HepG2 (cell line): ENCODE measurements around the gene SKI. TPM values are rescaled to one million over a fixed set of nuclear protein-coding genes. Genes with fewer than 3 reads are reported as not detected.

Experiments
- ATAC-seq: fragments of 200-7000 bp; cut with Tn5 transposase; 3 replicates; pipeline ENCODE4 v1.9.1; 2020; ENCODE audit warnings: mild to moderate bottlenecking, moderate library complexity
- BruUV-seq: library from RNA; stranded (reverse); fragments of 400-500 nt; replicated peaks from 2 replicates; lab custom pipeline; 2021; lab: Mats Ljungman, UMichigan
- CTCF ChIA-PET: fragments of 300-600 bp; formaldehyde crosslinking; extraction: SDS; loops from one replicate; lab custom pipeline; 2021; ENCODE audit warnings: low total read pairs, inconsistent platforms, low intra/inter-chr PET ratio; lab: Yijun Ruan, JAX
- POLR2A ChIA-PET: fragments of 350-600 bp; sonication (Branson Sonifier 250); formaldehyde crosslinking; loops from one replicate; lab custom pipeline; 2020; ENCODE audit warnings: antibody characterized with exemption, inconsistent platforms; lab: Yijun Ruan, JAX
- DNase-seq: peaks from one replicate; pipeline ENCODE4 v3.0.0-alpha.2; 2015; ENCODE audit warnings: low spot score
- FAIRE-seq: peaks from 3 replicates; lab custom pipeline; 2011; peaks lifted over from hg19 to GRCh38; lab: Jason Lieb, UNC
- H2AFZ ChIP-seq: one replicate; pipeline ENCODE4 v1.6.1; 2011; ENCODE audit warnings: low read length, inconsistent platforms
- H3K27ac ChIP-seq: fragments of 300-600 bp; 3 replicates; pipeline ENCODE4 v1.8.0; 2011; ENCODE audit warnings: mixed run types, mild to moderate bottlenecking, mixed read lengths, low read length, inconsistent platforms; ENCODE audit not compliant: insufficient read depth; ENCODE audit errors: extremely low read length
- H3K27me3 ChIP-seq, 2 experiments: fragments of 200-600 bp in 1 of 2; 2 replicates in 1 of 2; 3 replicates in 1 of 2; pipeline versions ENCODE4 v1.6.0 to v1.8.0; 2011; ENCODE audit warnings: low read length in 2 of 2, mild to moderate bottlenecking in 2 of 2, moderate library complexity in 2 of 2, inconsistent platforms in 1 of 2; ENCODE audit not compliant: insufficient read depth in 2 of 2, control insufficient read depth in 1 of 2
- H3K36me3 ChIP-seq, 2 experiments: fragments of 200-600 bp in 1 of 2; replicated peaks in 1 of 2; 2 replicates in 1 of 2; 3 replicates in 1 of 2; pipeline versions ENCODE4 v1.5.1 to v1.8.0; 2011; ENCODE audit warnings: low read length in 2 of 2, inconsistent platforms in 1 of 2; ENCODE audit not compliant: insufficient read depth in 2 of 2, control insufficient read depth in 1 of 2
- H3K4me1 ChIP-seq: 2 replicates; pipeline ENCODE4 v1.5.1; 2012; ENCODE audit warnings: low read length, inconsistent platforms; ENCODE audit not compliant: insufficient read depth
- H3K4me2 ChIP-seq: 2 replicates; pipeline ENCODE4 v1.6.0; 2011; ENCODE audit warnings: low read depth, low read length, inconsistent platforms
- H3K4me3 ChIP-seq, 3 experiments: fragments of 200-600 bp in 1 of 3; sonication (generic), shearing (Covaris generic) in 1 of 3; replicated peaks in 1 of 3; 2 replicates each; pipeline ENCODE4 v1.5.1; 2011 to 2016; ENCODE audit warnings: low read length in 3 of 3, inconsistent platforms in 2 of 3, low read depth in 2 of 3, mild to moderate bottlenecking in 2 of 3, control low read depth in 1 of 3, mixed read lengths in 1 of 3; ENCODE audit not compliant: insufficient read depth in 1 of 3
- H3K79me2 ChIP-seq: one replicate; pipeline ENCODE4 v1.6.1; 2011; ENCODE audit warnings: low read length, inconsistent platforms; ENCODE audit not compliant: insufficient read depth
- H3K9ac ChIP-seq: 2 replicates; pipeline ENCODE4 v1.6.0; 2011; ENCODE audit warnings: mild to moderate bottlenecking, low read depth, low read length, inconsistent platforms; ENCODE audit not compliant: insufficient read depth
- H3K9me3 ChIP-seq: 2 replicates; pipeline ENCODE4 v1.5.1; 2012; ENCODE audit warnings: mild to moderate bottlenecking, low read length
- H4K20me1 ChIP-seq: 2 replicates; pipeline ENCODE4 v1.6.0; 2011; ENCODE audit warnings: inconsistent platforms, mild to moderate bottlenecking, low read length, moderate library complexity; ENCODE audit not compliant: insufficient read depth
- EP300 ChIP-seq, 3 experiments: sonication (generic) in 1 of 3; formaldehyde crosslinking in 1 of 3; IDR thresholded peaks; 2 replicates each; pipeline versions ENCODE4 v1.5.1 to v1.6.1; 2011 to 2020; ENCODE audit warnings: low read depth in 2 of 3, low read length in 2 of 3, borderline replicate concordance in 1 of 3, improper control_type of control experiment in 1 of 3, mild to moderate bottlenecking in 1 of 3, missing genetic modification reagents in 1 of 3, moderate library complexity in 1 of 3
- HNRNPL ChIP-seq: fragments of 200-400 bp; formaldehyde crosslinking; IDR thresholded peaks from 2 replicates; pipeline ENCODE4 v1.6.1; 2017; ENCODE audit warnings: mild to moderate bottlenecking, low read depth, low read length
- JARID2 ChIP-seq: sonication (generic); formaldehyde crosslinking; IDR thresholded peaks from 2 replicates; pipeline ENCODE4 v1.8.1; 2023; ENCODE audit warnings: missing genetic modification reagents, inconsistent platforms; ENCODE audit not compliant: insufficient replicate concordance
- MTF1 ChIP-seq: sonication (generic); formaldehyde crosslinking; IDR thresholded peaks from 2 replicates; pipeline ENCODE4 v1.5.0; 2020; ENCODE audit warnings: missing genetic modification reagents
- MXD4 ChIP-seq: IDR thresholded peaks from 2 replicates; pipeline ENCODE4 v1.6.1; 2016; ENCODE audit warnings: mild to moderate bottlenecking, missing biosample characterization, missing genetic modification reagents
- SAP130 ChIP-seq: IDR thresholded peaks from 2 replicates; pipeline ENCODE4 v1.6.1; 2016; ENCODE audit warnings: low read depth
- TGIF2 ChIP-seq: IDR thresholded peaks from 2 replicates; pipeline ENCODE4 v1.6.1; 2016; ENCODE audit warnings: control low read depth, missing compliant biosample characterization
- ZBTB20 ChIP-seq: sonication (generic); formaldehyde crosslinking; IDR thresholded peaks from 2 replicates; pipeline ENCODE4 v1.8.1; 2023; ENCODE audit warnings: missing genetic modification reagents, low read depth, mild to moderate bottlenecking, borderline replicate concordance
- ZNF772 ChIP-seq: sonication (generic); formaldehyde crosslinking; IDR thresholded peaks from 2 replicates; pipeline ENCODE4 v1.5.0; 2020; ENCODE audit warnings: mild to moderate bottlenecking, missing genetic modification reagents
- WGBS: methylation state at CpG from one replicate; pipeline ENCODE4 v1.1.6; 2017; ENCODE audit warnings: low lambda C conversion rate; 5-methylcytosine and 5-hydroxymethylcytosine counted together
- in situ Hi-C: cut with HindIII; loops from 2 replicates; pipeline ENCODE4 v1.10.0; 2017; ENCODE audit warnings: low pct_unique_long_range_greater_than_20kb; ENCODE audit not compliant: extremely low pct_ligation_motif_present
- intact Hi-C: fragments of 100-400 bp; cut with micrococcal nuclease; formaldehyde crosslinking; loops from one replicate; pipeline ENCODE4 v1.10.0; 2022; ENCODE audit not compliant: unreplicated experiment
- polyA plus RNA-seq, 8 experiments: library from polyadenylated mRNA; depleted of rRNA in 3 of 8; stranded (reverse) in 7 of 8; unstranded in 1 of 8; fragments of >200 nt; fragmentation: Illumina TruSeq in 4 of 8; extraction: Trizol in 4 of 8; gene quantifications; 2 replicates each; pipeline versions ENCODE4 v1.2.1 to v1.2.3, GENCODE V29; 2011 to 2016; ENCODE audit warnings: low read depth in 4 of 8, missing spikeins in 1 of 8, mixed read lengths in 1 of 8; ENCODE audit not compliant: insufficient read depth in 1 of 8
- total RNA-seq, 5 experiments: library from RNA; depleted of rRNA; stranded (reverse); fragments of >200 nt; fragmentation: Illumina TruSeq; extraction: Trizol; gene quantifications; 2 replicates each; pipeline ENCODE4 v1.2.3, GENCODE V29; 2016; ENCODE audit warnings: low read depth in 1 of 5
- TF ChIP-seq, protein P1 (sequence below): sonication (generic); formaldehyde crosslinking; IDR thresholded peaks from 2 replicates; pipeline ENCODE4 v1.4.0; 2020; ENCODE audit warnings: missing genetic modification reagents, borderline replicate concordance
- TF ChIP-seq, protein P2 (sequence below): sonication (generic); formaldehyde crosslinking; IDR thresholded peaks from 2 replicates; pipeline ENCODE4 v1.5.0; 2020; ENCODE audit warnings: mild to moderate bottlenecking, missing genetic modification reagents, borderline replicate concordance
- TF ChIP-seq, protein P3 (sequence below): IDR thresholded peaks from 2 replicates; pipeline ENCODE4 v1.6.1; 2012; ENCODE audit warnings: inconsistent platforms

SKI gene
- total and polyA plus RNA-seq, 2 of the 13 experiments (the other 11 are each of a cell fraction or from before 2014, with no cell fraction given): 4.7 to 6.9 TPM

DNA sequence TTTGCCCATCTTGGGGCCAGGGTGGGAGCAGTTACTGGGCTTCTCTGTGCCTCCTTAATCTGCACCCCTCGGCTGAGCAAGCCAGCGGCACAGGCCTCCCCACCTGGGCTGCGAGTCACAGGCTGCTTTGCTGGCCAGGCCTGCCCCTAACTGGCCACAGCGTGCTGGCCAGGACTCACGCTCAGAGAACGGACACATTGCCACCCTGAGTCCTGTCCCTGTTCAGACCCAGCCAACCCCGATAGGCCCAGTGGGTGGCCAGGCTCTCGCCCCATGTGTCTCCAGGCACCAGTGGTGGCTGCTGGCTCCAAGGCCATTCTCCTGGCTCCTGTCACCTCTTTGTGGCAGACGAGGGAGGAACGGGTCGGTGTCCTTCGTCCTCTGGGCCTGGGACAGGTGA is 101.9 kb downstream of the SKI start (continued):
- TF ChIP-seq, protein P1, sequence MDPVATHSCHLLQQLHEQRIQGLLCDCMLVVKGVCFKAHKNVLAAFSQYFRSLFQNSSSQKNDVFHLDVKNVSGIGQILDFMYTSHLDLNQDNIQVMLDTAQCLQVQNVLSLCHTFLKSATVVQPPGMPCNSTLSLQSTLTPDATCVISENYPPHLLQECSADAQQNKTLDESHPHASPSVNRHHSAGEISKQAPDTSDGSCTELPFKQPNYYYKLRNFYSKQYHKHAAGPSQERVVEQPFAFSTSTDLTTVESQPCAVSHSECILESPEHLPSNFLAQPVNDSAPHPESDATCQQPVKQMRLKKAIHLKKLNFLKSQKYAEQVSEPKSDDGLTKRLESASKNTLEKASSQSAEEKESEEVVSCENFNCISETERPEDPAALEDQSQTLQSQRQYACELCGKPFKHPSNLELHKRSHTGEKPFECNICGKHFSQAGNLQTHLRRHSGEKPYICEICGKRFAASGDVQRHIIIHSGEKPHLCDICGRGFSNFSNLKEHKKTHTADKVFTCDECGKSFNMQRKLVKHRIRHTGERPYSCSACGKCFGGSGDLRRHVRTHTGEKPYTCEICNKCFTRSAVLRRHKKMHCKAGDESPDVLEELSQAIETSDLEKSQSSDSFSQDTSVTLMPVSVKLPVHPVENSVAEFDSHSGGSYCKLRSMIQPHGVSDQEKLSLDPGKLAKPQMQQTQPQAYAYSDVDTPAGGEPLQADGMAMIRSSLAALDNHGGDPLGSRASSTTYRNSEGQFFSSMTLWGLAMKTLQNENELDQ (CRISPR knock-in tag): no peak
- no peak for TF ChIP-seq HNRNPL
- no peak for TF ChIP-seq ZNF772 (CRISPR knock-in tag)
- TF ChIP-seq JARID2 (CRISPR knock-in tag): no peak
- no peak for TF ChIP-seq ZBTB20

DNA sequence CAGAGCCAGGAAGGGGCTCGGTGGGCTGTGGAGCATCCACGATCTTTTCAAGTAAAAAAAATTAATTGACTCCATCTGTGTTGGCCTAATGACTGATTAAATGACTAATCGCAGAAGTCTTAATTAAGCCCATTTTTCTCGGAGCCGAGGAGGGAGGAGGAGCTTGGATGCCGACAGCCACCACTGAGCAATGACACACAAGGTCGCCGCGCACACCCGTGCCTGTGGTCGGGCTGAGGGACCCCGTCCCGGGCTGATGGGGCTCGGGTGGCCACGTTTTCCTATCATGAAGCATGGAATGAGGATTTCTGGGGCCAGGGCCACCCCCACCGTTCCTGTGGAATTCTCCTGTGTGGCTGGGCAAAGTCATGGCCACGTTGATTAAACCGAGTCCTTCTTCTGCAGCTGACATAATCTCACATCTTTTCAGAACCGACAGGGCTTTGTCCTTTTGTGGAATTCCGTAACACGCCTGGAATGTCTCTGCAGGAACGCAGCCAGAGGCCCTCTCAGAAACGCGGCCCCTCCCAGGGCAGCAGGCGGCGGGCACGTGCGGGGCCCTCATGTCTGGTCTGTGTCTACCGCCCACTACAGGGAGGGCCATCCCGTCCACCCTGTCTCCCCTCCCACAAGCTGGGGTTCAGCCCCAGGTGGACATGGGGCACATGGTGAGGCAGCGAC is 102.5 kb downstream of the SKI start:
- Histone ChIP-seq H3K27me3 (peaks cover 16 to 92% of the 10 kb centered on the region in 2 experiments), H3K79me2 (no peaks in the 10 kb centered on the region), H3K4me1 (peaks cover 21% of the 10 kb centered on the region), H3K4me3 (no peak overlapping the region), H3K36me3 (no peaks in the 10 kb centered on the region), H3K9me3 (no peaks in the 10 kb centered on the region), H2AFZ (no peak overlapping the region), H3K27ac (no peak overlapping the region), H4K20me1 (no peaks in the 10 kb centered on the region), H3K4me2 (peak overlapping the region; percentile 21; the same call in 1 of the 2 replicates), H3K9ac (0 out of 2 replicates have a peak overlapping the region, but pooled peaks have one; percentile 11)
- in situ Hi-C loops: no loop called here
- peak; percentile 69 for DNase-seq
- ChIA-PET CTCF (interaction anchor here (1.5 kb wide), 1 partner anchor 51 kb away, joined by 3 read pairs; no protein-coding TSS in a partner anchor), POLR2A (no interaction called here)
- no peak for FAIRE-seq
- 40% methylated on average over 18 of the region's 31 CpGs for WGBS
- peak; percentile 48 for ATAC-seq
- intact Hi-C loops: no loop called here
- no TSS peak for BruUV-seq
- TF ChIP-seq SAP130 (CRISPR knock-in tag): peak; percentile 34; the same call in 1 of the 2 replicates
- TF ChIP-seq MXD4 (CRISPR knock-in tag): no peak
- TF ChIP-seq EP300 (IDR thresholded peaks at IDR 0.05; ENCODE audit: low read depth in 2 of 2, low read length in 2 of 2): no peak
- TF ChIP-seq EP300 (CRISPR knock-in tag; IDR thresholded peaks at IDR 0.05; ENCODE audit: borderline replicate concordance): peak; percentile 28; the same call in 1 of the 2 replicates
- TF ChIP-seq, protein P2, sequence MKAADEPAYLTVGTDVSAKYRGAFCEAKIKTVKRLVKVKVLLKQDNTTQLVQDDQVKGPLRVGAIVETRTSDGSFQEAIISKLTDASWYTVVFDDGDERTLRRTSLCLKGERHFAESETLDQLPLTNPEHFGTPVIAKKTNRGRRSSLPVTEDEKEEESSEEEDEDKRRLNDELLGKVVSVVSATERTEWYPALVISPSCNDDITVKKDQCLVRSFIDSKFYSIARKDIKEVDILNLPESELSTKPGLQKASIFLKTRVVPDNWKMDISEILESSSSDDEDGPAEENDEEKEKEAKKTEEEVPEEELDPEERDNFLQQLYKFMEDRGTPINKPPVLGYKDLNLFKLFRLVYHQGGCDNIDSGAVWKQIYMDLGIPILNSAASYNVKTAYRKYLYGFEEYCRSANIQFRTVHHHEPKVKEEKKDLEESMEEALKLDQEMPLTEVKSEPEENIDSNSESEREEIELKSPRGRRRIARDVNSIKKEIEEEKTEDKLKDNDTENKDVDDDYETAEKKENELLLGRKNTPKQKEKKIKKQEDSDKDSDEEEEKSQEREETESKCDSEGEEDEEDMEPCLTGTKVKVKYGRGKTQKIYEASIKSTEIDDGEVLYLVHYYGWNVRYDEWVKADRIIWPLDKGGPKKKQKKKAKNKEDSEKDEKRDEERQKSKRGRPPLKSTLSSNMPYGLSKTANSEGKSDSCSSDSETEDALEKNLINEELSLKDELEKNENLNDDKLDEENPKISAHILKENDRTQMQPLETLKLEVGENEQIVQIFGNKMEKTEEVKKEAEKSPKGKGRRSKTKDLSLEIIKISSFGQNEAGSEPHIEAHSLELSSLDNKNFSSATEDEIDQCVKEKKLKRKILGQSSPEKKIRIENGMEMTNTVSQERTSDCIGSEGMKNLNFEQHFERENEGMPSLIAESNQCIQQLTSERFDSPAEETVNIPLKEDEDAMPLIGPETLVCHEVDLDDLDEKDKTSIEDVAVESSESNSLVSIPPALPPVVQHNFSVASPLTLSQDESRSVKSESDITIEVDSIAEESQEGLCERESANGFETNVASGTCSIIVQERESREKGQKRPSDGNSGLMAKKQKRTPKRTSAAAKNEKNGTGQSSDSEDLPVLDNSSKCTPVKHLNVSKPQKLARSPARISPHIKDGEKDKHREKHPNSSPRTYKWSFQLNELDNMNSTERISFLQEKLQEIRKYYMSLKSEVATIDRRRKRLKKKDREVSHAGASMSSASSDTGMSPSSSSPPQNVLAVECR (CRISPR knock-in tag): peak; percentile 17; the same call in 1 of the 2 replicates
- no peak for TF ChIP-seq MTF1 (CRISPR knock-in tag)
- 0 out of 2 replicates have a peak, but pooled peaks have one; percentile 27 for TF ChIP-seq TGIF2 (CRISPR knock-in tag)
- TF ChIP-seq, protein P3, sequence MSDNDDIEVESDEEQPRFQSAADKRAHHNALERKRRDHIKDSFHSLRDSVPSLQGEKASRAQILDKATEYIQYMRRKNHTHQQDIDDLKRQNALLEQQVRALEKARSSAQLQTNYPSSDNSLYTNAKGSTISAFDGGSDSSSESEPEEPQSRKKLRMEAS: peak; percentile 66
